GM04504 (cell line): ENCODE results near the gene KHDRBS2.
"Not testable (repeated sequence)": the region's sequence is repeated elsewhere in the genome, so short reads cannot be mapped to it uniquely, and the experiment has no call there.

Experiments
- DNase-seq: peaks from one replicate; pipeline ENCODE4 v3.0.0-alpha.2; 2012; ENCODE audit warnings: low read depth

Gene KHDRBS2

DNA sequence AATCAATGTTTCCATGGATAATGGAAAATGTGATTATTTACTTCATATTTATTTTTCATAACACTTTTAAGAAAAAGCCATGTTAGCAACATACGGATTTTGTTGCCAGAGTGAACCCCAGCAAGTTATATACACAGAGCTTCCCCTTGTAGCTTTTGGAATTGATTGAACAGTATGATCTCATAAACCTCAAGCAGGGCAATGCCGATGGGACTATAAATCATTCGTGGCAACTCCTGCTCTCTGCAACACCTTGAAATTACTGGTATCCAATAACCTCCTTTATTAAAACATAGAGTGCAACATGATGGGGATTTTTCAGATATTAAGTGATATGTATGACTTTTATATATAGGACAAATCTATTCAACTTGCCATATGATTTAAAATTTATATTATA is 428.5 kb downstream of the KHDRBS2 start:
- DNase-seq, result no peak

DNA sequence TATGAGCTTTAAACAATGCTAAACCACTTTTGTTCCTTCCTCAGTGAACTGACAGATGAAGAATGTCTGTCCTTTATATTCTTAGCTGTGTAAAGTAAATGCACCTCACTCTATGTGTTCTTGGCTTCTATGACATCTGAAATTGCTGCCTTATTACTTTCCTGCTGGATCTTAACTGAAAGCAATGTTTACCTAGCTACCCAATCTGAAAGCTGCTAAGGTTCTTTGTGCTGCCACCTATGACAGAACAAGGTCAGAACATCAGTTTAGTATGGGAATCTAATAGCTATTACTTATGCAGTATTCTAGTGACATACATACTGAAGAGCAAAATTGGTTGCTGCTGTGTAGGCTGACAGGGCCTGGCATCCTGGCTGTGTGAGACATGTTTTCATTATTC is 444.1 kb downstream of the KHDRBS2 start:
- no peak for DNase-seq

DNA sequence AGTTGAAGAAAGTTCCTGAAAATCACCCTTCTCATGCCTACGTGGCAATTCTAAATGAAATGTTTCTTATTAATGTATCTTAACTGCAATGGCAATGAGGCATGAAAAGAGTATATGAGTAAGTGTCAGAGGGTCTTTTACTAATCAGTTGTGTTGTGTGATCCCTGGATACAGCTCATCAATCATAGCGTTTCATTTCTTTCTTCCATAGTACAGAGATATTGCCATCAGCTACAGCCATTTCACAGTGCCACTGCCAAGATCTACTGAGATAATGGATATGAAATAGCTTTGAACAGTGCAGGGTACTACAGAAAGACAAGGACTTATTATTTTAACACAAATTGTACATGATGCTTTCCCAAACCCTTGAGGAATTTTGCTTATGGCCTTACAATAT is 450.8 kb downstream of the KHDRBS2 start:
- DNase-seq, result no peak

DNA sequence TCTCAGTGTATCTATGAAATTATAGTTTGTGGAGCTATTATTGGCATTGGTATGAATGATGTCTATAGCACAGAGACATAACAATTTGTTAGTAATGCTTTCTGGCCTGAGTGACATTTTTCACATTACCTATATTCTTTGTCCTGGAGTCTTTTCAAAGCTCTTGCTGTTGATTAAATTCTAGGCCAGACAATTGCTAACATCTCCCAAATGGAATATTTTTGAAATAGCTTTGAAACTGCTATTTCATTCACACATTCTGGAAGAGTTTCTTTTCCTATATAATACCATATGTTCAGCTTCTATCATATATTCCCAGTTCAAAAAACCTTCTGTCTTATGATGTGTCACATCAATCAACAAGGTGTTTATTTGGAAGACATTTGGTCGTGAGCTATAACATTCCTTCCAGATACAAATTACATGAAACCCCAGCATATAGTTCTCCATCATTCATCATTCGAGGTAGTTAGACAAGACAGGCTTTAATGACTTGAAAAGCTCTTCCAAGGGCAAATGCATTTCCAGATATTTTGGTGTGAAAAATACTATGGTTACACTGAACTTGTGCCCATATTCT is 452.8 kb downstream of the KHDRBS2 start:
- no peak for DNase-seq

DNA sequence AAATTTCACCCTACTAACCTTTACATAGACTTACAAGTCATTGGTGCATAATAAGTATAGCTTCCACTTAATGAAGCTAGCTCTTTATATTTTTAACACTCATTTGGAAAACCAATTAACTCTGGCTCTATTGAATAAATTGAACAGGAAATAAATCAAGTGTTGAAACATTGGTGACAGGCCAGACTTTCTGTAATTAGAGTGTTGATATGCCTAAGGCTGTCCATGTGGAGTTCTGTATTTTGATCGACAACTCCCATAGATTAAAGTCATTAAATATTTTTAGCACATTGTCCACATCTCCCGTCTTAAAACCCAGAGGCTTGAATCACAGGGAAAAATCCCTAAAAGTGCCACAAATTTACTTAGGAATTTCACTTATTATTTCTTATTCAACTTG is 468.3 kb downstream of the KHDRBS2 start:
- no peak for DNase-seq

DNA sequence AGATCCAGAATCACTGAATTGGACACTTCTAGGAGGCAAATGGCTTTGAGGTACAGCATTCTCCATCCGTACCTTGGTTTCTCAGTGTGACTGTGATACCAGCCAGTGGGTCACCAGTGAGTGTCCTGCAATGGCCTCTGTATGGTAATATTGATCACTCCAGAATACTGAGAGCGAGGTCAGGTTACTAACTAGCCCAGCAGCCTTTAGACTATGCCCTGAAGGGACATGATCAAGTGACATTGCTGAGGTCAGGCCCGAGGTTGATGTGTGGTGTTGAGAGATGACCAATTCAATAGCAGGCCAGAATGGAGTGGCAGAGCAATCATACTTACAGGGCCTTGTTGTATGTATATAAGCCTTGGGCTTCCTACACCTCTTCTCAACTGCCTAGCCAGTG is 476.0 kb downstream of the KHDRBS2 start:
- DNase-seq, result no peak

DNA sequence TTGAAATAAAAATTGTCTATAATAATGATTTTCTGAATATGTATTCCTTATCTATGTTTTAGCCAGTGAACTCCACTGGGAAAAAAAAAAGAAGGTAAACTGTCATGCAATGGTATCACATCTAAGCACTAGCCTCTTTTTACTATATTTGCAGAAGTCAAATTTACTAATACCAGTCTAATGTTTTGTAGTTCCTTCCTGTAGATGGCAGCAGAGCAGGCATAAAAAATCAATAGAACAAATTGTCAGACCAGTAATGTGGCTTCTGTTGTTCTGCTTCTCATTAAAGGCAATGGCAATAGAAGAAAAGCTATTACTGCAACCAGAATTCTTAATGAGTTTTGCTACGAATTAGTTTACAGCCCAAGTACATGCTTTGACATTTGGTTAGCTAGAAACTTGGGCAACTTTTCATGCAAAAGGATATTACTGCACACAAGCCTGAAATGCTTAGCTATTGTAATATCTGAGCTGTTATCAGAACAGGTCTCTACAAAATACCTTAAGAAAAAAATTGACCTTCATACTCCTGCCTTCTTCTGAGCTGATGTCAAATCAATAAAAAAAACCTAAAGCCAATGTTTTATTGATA is 476.9 kb downstream of the KHDRBS2 start:
- DNase-seq, result no peak

DNA sequence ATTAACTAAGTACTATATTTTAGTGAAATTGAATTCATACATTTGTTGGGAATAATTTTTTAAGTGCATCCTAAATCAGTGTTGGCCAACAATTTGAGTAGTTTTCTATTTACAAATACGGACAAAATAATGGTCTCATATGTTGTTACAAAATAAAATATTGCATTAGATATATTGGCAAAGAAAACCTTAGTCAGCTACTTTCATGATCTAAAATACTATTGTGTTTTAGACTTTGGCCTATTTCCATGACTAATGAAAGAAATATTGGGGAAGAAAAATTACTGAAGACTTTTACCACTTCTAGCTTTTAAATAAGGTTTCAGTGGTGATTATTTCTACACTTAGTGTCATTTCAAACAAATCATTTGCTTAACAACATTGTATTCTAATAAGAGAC is 498.0 kb downstream of the KHDRBS2 start:
- DNase-seq, result no peak

DNA sequence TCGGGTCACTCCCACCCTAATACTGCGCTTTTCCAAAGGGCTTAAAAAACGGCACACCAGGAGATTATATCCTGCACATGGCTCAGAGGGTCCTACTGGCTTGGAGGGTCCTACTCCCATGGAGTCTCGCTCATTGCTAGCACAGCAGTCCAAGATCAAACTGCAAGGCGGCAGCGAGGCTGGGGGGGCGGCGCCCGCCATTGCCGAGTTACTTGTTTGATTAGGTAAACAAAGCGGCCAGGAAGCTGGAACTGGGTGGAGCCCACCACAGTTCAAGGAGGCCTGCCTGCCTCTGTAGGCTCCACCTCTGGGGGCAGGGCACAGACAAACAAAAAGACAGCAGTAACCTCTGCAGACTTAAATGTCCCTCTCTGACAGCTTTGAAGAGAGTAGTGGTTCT is 516.6 kb downstream of the KHDRBS2 start:
- not testable (repeated sequence) for DNase-seq

DNA sequence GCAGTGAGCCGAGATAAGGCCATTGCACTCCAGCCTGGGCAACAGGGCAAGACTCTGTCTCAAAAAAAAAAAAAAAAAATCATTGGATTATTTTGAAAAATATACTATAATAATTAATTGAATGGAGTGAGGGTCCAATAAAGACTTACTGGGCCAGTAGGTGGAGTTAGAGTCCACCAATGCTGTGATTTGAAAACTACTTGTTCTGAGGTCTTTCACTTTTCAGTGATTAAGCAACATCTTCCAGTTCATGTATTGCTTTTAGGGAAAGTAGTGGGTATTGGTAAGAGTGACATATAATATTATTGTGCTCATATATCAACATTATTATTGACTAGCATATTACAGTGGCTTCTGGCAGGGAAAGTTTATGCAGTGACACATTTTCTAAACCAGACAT is 530.3 kb downstream of the KHDRBS2 start:
- no peak for DNase-seq

DNA sequence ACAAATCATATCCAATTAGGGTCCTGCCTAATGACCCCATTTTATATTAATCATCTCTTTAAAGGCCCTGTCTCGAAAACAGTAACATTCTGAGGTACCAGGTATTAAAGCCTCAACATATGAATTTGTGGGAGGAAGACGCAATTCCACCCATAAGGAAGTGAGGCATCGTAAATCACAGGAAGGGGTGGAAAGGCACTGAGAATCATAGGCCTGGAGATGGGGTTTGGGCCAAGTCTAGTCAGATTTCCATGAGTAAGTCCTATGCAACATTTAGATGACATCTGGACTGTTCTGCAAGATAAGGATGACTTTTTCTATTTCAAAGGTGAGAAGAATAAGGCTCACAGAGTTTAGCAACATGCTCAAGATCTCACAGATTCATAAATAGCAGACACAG is 534.0 kb downstream of the KHDRBS2 start:
- DNase-seq, result no peak

DNA sequence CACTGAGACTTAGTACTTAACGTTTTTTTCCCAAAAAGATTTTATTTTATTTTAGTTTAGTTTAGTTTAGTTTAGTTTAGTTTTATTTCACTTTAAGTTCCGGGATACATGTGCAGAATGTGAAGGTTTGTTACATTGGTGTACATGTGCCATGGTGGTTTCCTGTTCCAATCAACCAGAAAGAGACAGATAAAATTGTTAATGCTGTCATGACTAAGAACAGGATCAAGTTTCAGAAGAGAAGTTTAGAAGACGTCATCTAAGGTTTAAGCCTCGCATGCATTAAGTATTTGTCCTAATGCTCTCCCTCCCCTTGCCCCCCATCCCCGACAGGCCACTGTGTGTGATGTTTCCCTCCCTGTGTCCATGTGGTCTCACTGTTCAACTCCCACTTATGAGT is 540.0 kb downstream of the KHDRBS2 start:
- no peak for DNase-seq

DNA sequence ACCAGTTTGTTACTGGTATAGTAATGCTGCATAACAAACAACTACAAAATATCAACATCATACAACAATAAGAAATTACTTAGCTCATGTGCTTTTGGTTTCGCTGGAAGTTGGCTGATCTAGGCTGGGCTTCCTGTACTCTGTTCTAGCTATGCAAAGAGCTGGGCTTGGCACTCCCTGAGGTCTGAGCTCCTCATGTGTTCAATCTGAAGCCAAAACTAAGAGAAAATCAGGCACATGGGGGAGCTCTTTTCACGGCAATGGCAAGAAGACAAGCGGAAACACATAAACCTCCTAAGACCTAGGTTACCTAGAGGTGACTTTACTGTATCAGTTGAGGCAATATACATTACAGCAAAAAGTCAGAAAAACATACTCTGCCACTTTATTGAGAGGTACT is 574.2 kb downstream of the KHDRBS2 start:
- DNase-seq, result no peak

DNA sequence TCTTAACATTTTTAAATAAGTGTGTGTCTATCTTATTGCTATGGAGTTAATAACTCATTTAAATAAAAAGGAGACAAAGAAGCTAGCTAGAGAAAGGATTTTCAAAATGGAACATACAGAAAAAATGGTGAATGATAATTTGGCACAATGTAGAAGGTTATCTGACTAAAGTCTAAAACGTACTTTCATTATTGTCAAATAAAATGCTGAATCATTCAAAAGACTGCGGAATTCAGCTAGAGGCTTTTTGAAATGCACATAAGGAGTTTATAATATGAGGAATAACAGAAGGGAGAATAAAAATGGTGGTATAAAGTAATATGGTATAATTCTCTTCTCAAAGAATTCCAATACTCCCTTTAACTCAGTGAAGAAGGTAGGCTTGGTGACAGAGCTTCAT is 597.9 kb downstream of the KHDRBS2 start:
- DNase-seq, result no peak

DNA sequence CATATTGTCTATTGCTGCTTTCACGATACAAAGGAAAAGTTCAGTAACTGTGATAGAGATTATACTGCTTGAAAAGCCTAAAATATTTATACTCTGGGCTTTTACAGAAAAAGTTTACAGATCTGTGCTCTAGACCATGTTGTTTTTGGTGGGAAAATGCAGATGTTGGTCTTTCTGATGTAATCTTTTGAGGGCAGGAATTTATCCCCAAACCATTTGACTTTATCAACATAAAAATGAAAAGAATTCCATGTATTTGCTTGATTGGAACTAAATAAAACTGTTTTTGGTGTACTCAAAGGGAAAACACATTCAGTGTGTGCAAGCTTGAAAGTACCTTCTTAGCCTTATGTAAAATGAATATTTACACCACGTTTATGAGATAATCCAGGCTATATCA is 603.5 kb downstream of the KHDRBS2 start:
- DNase-seq, result no peak

DNA sequence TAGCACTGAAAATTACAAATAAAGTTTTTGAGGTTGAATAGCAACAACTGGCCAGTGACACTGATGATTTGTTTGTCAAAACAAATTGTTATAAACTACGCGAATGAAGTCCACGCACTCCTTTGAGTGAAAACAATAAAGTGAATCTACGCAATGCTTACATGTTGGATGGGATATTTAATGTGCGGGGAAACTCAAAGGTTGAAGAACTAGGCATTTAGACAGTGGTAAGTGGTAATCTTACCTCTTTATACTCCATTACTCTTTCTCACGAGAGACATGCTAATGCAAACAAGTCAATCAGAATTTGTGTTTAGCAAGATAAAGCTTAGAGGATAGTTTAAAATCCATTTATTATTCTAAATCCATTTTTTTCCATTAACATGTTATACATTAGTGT is 606.4 kb downstream of the KHDRBS2 start:
- DNase-seq, result no peak

DNA sequence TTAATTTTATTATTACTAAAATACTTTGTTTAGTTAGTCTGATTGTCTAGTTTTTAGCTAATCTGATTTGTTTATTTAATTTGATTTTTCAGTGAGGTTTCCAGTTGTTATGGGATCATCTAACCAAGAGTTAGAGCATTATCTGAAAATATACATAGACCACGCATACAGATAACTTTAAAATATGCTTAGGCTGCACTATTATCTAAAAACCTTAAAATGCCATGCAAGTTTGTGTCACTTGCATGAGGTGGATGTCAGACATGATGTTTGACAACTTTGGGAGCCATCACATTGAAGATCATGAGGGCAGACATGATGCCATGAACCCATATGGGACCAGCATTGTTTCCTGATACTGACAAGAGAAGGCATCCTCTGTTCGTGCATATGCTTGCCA is 610.3 kb downstream of the KHDRBS2 start:
- DNase-seq, result no peak

DNA sequence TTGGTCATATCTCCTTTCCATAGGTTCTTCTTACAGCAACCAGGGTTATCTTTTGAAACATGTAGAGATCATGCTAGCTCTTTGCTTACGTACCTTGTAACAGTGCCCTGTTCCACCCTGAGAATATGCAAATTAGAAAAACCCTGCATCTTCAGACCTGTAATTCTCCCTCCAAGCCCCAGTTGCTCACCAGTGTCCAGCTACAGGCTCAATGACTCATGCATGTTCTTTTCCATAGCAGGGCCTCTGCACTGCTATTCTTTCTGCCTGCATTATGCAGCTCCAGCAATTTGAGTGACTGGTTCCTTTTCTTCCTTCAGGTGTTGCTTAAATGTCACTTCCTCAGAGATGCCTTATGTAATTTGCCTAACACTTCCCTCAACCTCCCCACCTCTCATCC is 636.2 kb downstream of the KHDRBS2 start:
- no peak for DNase-seq

DNA sequence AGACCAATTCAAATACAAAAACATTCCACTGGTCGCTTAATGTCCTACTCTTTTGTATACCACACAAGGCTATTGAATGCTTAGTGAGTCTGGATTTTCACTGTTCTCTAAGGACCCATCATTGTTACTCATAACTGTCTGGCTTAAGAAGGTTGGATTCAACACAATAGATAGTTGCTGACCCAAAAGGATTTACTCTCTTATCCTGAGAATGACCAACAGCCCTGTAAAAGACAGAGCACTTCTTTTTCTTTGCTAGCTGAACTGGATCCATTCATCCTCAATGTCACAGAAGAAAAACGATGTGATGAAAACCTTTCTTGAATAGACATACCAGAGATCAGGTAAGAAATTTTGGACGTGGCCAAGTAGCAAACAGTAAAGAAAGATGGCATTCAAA is 645.6 kb downstream of the KHDRBS2 start:
- DNase-seq, result no peak
